Measurements from ENCODE around the gene MORC2.
A peak's percentile ranks its signal among the peaks of the same experiment; 100 is the strongest.

Gene MORC2

GRCh38 chr22:30968015-30968923 is at the start of gene MORC2:
MORC2 (minus strand) TSS chr22:30968774; CDS start chr22:30967889, 885 bp downstream.
- DNase-seq (ENCODE audit: low spot score), result no peak

- DNase-seq (ENCODE audit: low spot score), result no peak
Observed at GRCh38 chr22:31005535-31005934, 37.0 kb upstream of the MORC2 start.

GRCh38 chr22:31001124-31001770 is 32.7 kb upstream of the MORC2 start:
- DNase-seq (ENCODE audit: low spot score), result no peak

- DNase-seq (ENCODE audit: low spot score), result no peak
Observed at GRCh38 chr22:30998329-30998728, 29.8 kb upstream of the MORC2 start.

- DNase-seq (ENCODE audit: low spot score), result no peak
Observed at GRCh38 chr22:30996462-30996861, 27.9 kb upstream of the MORC2 start.

- DNase-seq (ENCODE audit: low spot score), result no peak
Observed at GRCh38 chr22:30994960-30995359, 26.4 kb upstream of the MORC2 start.

- DNase-seq (ENCODE audit: low spot score), result no peak
Observed at GRCh38 chr22:30992565-30992964, 24.0 kb upstream of the MORC2 start.

GRCh38 chr22:30990690-30991089 is 22.1 kb upstream of the MORC2 start:
- DNase-seq (ENCODE audit: low spot score), result no peak

- DNase-seq (ENCODE audit: low spot score), result no peak
Observed at GRCh38 chr22:30989474-30989873, 20.9 kb upstream of the MORC2 start.

GRCh38 chr22:30985561-30986208 is 17.1 kb upstream of the MORC2 start:
- DNase-seq (ENCODE audit: low spot score), result no peak

GRCh38 chr22:30984317-30984716 is 15.7 kb upstream of the MORC2 start:
- DNase-seq (ENCODE audit: low spot score), result no peak

GRCh38 chr22:30982512-30982911 is 13.9 kb upstream of the MORC2 start:
- DNase-seq (ENCODE audit: low spot score), result no peak

- no peak for DNase-seq (ENCODE audit: low spot score)
Observed at GRCh38 chr22:30979932-30980331, 11.4 kb upstream of the MORC2 start.

- no peak for DNase-seq (ENCODE audit: low spot score)
Observed at GRCh38 chr22:30978304-30978962, 9.9 kb upstream of the MORC2 start.

GRCh38 chr22:30970356-30970746 is 1.8 kb upstream of the MORC2 start:
- DNase-seq (ENCODE audit: low spot score), result no peak

- no peak for DNase-seq (ENCODE audit: low spot score)
Observed at GRCh38 chr22:30969532-30970355, 1.2 kb upstream of the MORC2 start.

- DNase-seq (ENCODE audit: low spot score), result peak; percentile 98
Observed at GRCh38 chr22:30968924-30969531, 454 bp upstream of the MORC2 start, which contains the start of gene TUG1. TUG1 (plus strand) TSS chr22:30969265.

- DNase-seq (ENCODE audit: low spot score), result no peak
Observed at GRCh38 chr22:30964858-30965257, 3.7 kb downstream of the MORC2 start.

GRCh38 chr22:30955153-30955552 is 13.4 kb downstream of the MORC2 start:
- no peak for DNase-seq (ENCODE audit: low spot score)

GRCh38 chr22:30953206-30953605 is 15.4 kb downstream of the MORC2 start:
- DNase-seq (ENCODE audit: low spot score), result no peak

All from globus pallidus (tissue), 1 donor.